ENCODE results near the gene PRR15L.

GRCh38 chr17:47987240-47987835 is 29.7 kb upstream of the PRR15L start:
- TF ChIP-seq CTCF (IDR thresholded peaks at IDR 0.05) (no peak), EZH2 (IDR thresholded peaks at IDR 0.05; ENCODE audit: borderline replicate concordance, insufficient read depth, low read depth, low read length, poor library complexity, severe bottlenecking) (no peak)

Data from B cell (primary cell).